B cell (primary cell): ENCODE data around the gene ANGPTL2. TPM values are rescaled to one million over a fixed set of nuclear protein-coding genes. Genes with fewer than 3 reads are reported as not detected.

Experiments used
- ATAC-seq: fragments of 200-7000 bp; cut with Tn5 transposase; one replicate; pipeline ENCODE4 v1.10.0; 2021; ENCODE audit warnings: low read depth, mild to moderate bottlenecking, moderate number of reproducible peaks, moderate library complexity
- CTCF ChIA-PET: fragments of 350-600 bp; sonication (Branson Sonifier 250); formaldehyde crosslinking; loops from one replicate; lab custom pipeline; 2021; ENCODE audit warnings: antibody characterized with exemption, inconsistent platforms; lab: Charles Lee
- POLR2A ChIA-PET: fragments of 350-600 bp; sonication (Branson Sonifier 250); formaldehyde crosslinking; loops from one replicate; lab custom pipeline; 2021; ENCODE audit warnings: antibody characterized with exemption; lab: Charles Lee
- DNase-seq: peaks from one replicate; pipeline ENCODE4 v3.0.0; 2013
- H2AFZ ChIP-seq: 2 replicates; pipeline ENCODE4 v1.6.1; 2012; ENCODE audit warnings: mild to moderate bottlenecking, low read depth, low read length; ENCODE audit not compliant: insufficient read depth, poor library complexity, severe bottlenecking
- H3K27ac ChIP-seq, 2 donors: 1 replicate in 1 of 2; 2 replicates in 1 of 2; pipeline ENCODE4 v1.5.1; 2012 to 2013; ENCODE audit warnings: low read length in 2 of 2, mild to moderate bottlenecking in 2 of 2, moderate library complexity in 1 of 2
- H3K27me3 ChIP-seq, 4 experiments: fragments of 200-600 bp in 1 of 4; sonication (generic) in 1 of 4; replicated peaks in 1 of 4; 1 replicate in 2 of 4; 2 replicates in 2 of 4; pipeline versions ENCODE4 v1.6.1 to v1.7.0; 2013 to 2016; ENCODE audit warnings: low read length in 3 of 4, mild to moderate bottlenecking in 2 of 4, mixed read lengths in 1 of 4, moderate library complexity in 1 of 4; ENCODE audit not compliant: insufficient read depth in 4 of 4, control insufficient read depth in 3 of 4; ENCODE audit errors: control extremely low read depth in 1 of 4
- H3K36me3 ChIP-seq, 2 experiments: replicated peaks in 1 of 2; 1 replicate in 1 of 2; 2 replicates in 1 of 2; pipeline versions ENCODE4 v1.6.1 to v1.7.1; 2013; ENCODE audit warnings: low read length in 1 of 2; ENCODE audit not compliant: insufficient read depth in 2 of 2, control insufficient read depth in 1 of 2; ENCODE audit errors: control extremely low read depth in 1 of 2, extremely low read depth in 1 of 2
- H3K4me1 ChIP-seq, 2 donors: fragments of 200-600 bp in 1 of 2; sonication (generic) in 1 of 2; 1 replicate in 1 of 2; 2 replicates in 1 of 2; pipeline versions ENCODE4 v1.5.1 to v1.6.1; 2013 to 2017; ENCODE audit warnings: low read length in 2 of 2; ENCODE audit not compliant: control insufficient read depth in 2 of 2, insufficient read depth in 2 of 2
- H3K4me2 ChIP-seq: replicated peaks from 2 replicates; pipeline ENCODE3; 2012; ENCODE audit warnings: mild to moderate bottlenecking, low read depth, low read length; ENCODE audit not compliant: poor library complexity, severe bottlenecking
- H3K4me3 ChIP-seq, 5 experiments: fragments of 200-600 bp in 1 of 5; sonication (generic) in 1 of 5; 1 replicate in 3 of 5; 2 replicates in 2 of 5; pipeline versions ENCODE4 v1.5.1 to v1.7.0; 2011 to 2016; ENCODE audit warnings: low read length in 4 of 5, mild to moderate bottlenecking in 4 of 5, low read depth in 2 of 5, control low read depth in 1 of 5, moderate library complexity in 1 of 5; ENCODE audit not compliant: insufficient read depth in 1 of 5; ENCODE audit errors: control extremely low read depth in 1 of 5, extremely low read depth in 1 of 5
- H3K79me2 ChIP-seq: fragments of 200-600 bp; sonication (generic); one replicate; pipeline ENCODE4 v1.6.0; 2016; ENCODE audit warnings: low read length; ENCODE audit not compliant: control insufficient read depth, insufficient read depth
- H3K9ac ChIP-seq: fragments of 200-600 bp; sonication (generic); 2 replicates; pipeline ENCODE4 v1.6.1; 2017; ENCODE audit warnings: mild to moderate bottlenecking, low read length, moderate library complexity
- H3K9me3 ChIP-seq, 3 donors: one replicate each; pipeline versions ENCODE4 v1.6.1 to v1.7.1; 2013; ENCODE audit warnings: low read length in 2 of 3; ENCODE audit not compliant: control insufficient read depth in 2 of 3, insufficient read depth in 1 of 3; ENCODE audit errors: control extremely low read depth in 1 of 3
- H4K20me1 ChIP-seq: 2 replicates; pipeline ENCODE4 v1.6.0; 2012; ENCODE audit warnings: mild to moderate bottlenecking, low read length; ENCODE audit not compliant: insufficient read depth, control insufficient read depth, poor library complexity, severe bottlenecking
- H3K27ac Mint-ChIP-seq: one replicate; pipeline ENCODE4 v1.8.0; 2021; ENCODE audit warnings: mixed read lengths
- H3K27me3 Mint-ChIP-seq: one replicate; pipeline ENCODE4 v1.8.0; 2021; ENCODE audit warnings: mixed read lengths
- H3K4me1 Mint-ChIP-seq: one replicate; pipeline ENCODE4 v1.8.0; 2021; ENCODE audit warnings: mixed read lengths
- H3K4me3 Mint-ChIP-seq: one replicate; pipeline ENCODE4 v1.8.0; 2021; ENCODE audit warnings: mixed read lengths
- H3K9me3 Mint-ChIP-seq: one replicate; pipeline ENCODE4 v1.8.0; 2022; ENCODE audit warnings: mixed read lengths; ENCODE audit not compliant: insufficient read depth
- CTCF ChIP-seq: fragments of 200-600 bp; IDR thresholded peaks from one replicate; pipeline ENCODE4 v1.8.0; 2022; ENCODE audit warnings: antibody characterized with exemption, mild to moderate bottlenecking
- EZH2 ChIP-seq: IDR thresholded peaks from 2 replicates; pipeline ENCODE4 v1.6.1; 2012; ENCODE audit warnings: borderline replicate concordance, low read depth, mild to moderate bottlenecking, moderate library complexity, low read length; ENCODE audit not compliant: insufficient read depth, poor library complexity, severe bottlenecking
- WGBS: methylation state at CpG from one replicate; pipeline ENCODE4 v1.1.5; 2013; ENCODE audit warnings: missing lambda C conversion rate; ENCODE audit not compliant: insufficient coverage; 5-methylcytosine and 5-hydroxymethylcytosine counted together
- intact Hi-C: fragments of 100-400 bp; cut with micrococcal nuclease; formaldehyde crosslinking; loops from one replicate; pipeline ENCODE4 v1.10.0; 2022
- polyA plus RNA-seq: library from polyadenylated mRNA; depleted of rRNA; stranded (reverse); fragments of >200 nt; gene quantifications from 2 replicates; pipeline ENCODE4 v1.2.3, GENCODE V29; 2012
- total RNA-seq, 2 donors: library from RNA; stranded (reverse); fragments of 120-200 nt in 1 of 2; gene quantifications; 1 replicate in 1 of 2; 2 replicates in 1 of 2; pipeline versions ENCODE4 v1.2.3 to v1.2.4, GENCODE V29; 2013 to 2022

Gene ANGPTL2
- total and polyA plus RNA-seq, 2 donors (not counting 1 experiment from before 2014, with no cell fraction given), result not detected

GRCh38 chr9:127112735-127113161, 9.7 kb downstream of the ANGPTL2 start:
- ChIA-PET CTCF (no interaction called here), POLR2A (no interaction called here)
- Histone ChIP-seq H3K4me2 (no peak overlapping the region), H3K27me3 (no peaks in the 10 kb centered on the region), H3K4me3 (no peak overlapping the region), H3K27ac (no peak overlapping the region), H3K36me3 (no peaks in the 10 kb centered on the region), H3K9ac (no peak overlapping the region), H3K79me2 (no peaks in the 10 kb centered on the region), H3K9me3 (no peaks in the 10 kb centered on the region), H2AFZ (no peak overlapping the region), H4K20me1 (no peaks in the 10 kb centered on the region), H3K4me1 (peaks cover 5 to 14% of the 10 kb centered on the region in 2 donors)
- Mint-ChIP-seq H3K27ac (no peak overlapping the region), H3K4me3 (no peak overlapping the region), H3K4me1 (peaks cover 15% of the 10 kb centered on the region), H3K9me3 (no peaks in the 10 kb centered on the region), H3K27me3 (no peaks in the 10 kb centered on the region)
- no peak for ATAC-seq
- DNase-seq, result no peak
- TF ChIP-seq EZH2 (no peak), CTCF (no peak)
- WGBS, result 100% methylated on average over 3 of the region's 3 CpGs
- intact Hi-C loops, result no loop called here

- ATAC-seq, result no peak
- no peak overlapping the region for H3K27ac ChIP-seq
- intact Hi-C loops, result no loop called here
- Mint-ChIP-seq H3K27ac (no peak overlapping the region), H3K9me3 (no peaks in the 10 kb centered on the region), H3K4me3 (no peak overlapping the region), H3K4me1 (peaks cover 10% of the 10 kb centered on the region), H3K27me3 (no peaks in the 10 kb centered on the region)
- no peaks in the 10 kb centered on the region for H3K9me3 ChIP-seq
- H3K4me1 ChIP-seq, result peaks cover 4 to 12% of the 10 kb centered on the region in 2 donors
- no peak for TF ChIP-seq CTCF
- no peak for TF ChIP-seq EZH2
- WGBS, result 94% methylated on average over 7 of the region's 7 CpGs
- POLR2A ChIA-PET, result no interaction called here
- H2AFZ ChIP-seq, result no peak overlapping the region
- CTCF ChIA-PET, result no interaction called here
- no peak overlapping the region for H3K4me2 ChIP-seq
- H3K9ac ChIP-seq, result no peak overlapping the region
- DNase-seq, result no peak
- H3K79me2 ChIP-seq, result no peaks in the 10 kb centered on the region
- no peaks in the 10 kb centered on the region for H3K27me3 ChIP-seq
- no peak overlapping the region for H3K4me3 ChIP-seq
- H3K36me3 ChIP-seq, result no peaks in the 10 kb centered on the region
- H4K20me1 ChIP-seq, result no peaks in the 10 kb centered on the region
Measured at GRCh38 chr9:127112056-127112455, 10.4 kb downstream of the ANGPTL2 start.
